ENCODE results near the gene GGPS1.
"Not testable (repeated sequence)": the region's sequence is repeated elsewhere in the genome, so short reads cannot be mapped to it uniquely, and the experiment has no call there.

- TF ChIP-seq TOX (CRISPR knock-in tag; IDR thresholded peaks at IDR 0.05; ENCODE audit: borderline replicate concordance); ZNF565 (CRISPR knock-in tag; conservative IDR thresholded peaks at IDR 0.05; ENCODE audit: low read depth); RARB (CRISPR knock-in tag; IDR thresholded peaks at IDR 0.05); PPARA (CRISPR knock-in tag; IDR thresholded peaks at IDR 0.05; ENCODE audit: borderline replicate concordance); ESRRG (CRISPR knock-in tag; IDR thresholded peaks at IDR 0.05); SNAI2 (CRISPR knock-in tag; IDR thresholded peaks at IDR 0.05); ZFP3 (CRISPR knock-in tag; IDR thresholded peaks at IDR 0.05); OSR1 (CRISPR knock-in tag; IDR thresholded peaks at IDR 0.05); ZFP30 (CRISPR knock-in tag; IDR thresholded peaks at IDR 0.05); ZNF70 (CRISPR knock-in tag; IDR thresholded peaks at IDR 0.05): not testable (repeated sequence)
- TF ChIP-seq, protein P1, sequence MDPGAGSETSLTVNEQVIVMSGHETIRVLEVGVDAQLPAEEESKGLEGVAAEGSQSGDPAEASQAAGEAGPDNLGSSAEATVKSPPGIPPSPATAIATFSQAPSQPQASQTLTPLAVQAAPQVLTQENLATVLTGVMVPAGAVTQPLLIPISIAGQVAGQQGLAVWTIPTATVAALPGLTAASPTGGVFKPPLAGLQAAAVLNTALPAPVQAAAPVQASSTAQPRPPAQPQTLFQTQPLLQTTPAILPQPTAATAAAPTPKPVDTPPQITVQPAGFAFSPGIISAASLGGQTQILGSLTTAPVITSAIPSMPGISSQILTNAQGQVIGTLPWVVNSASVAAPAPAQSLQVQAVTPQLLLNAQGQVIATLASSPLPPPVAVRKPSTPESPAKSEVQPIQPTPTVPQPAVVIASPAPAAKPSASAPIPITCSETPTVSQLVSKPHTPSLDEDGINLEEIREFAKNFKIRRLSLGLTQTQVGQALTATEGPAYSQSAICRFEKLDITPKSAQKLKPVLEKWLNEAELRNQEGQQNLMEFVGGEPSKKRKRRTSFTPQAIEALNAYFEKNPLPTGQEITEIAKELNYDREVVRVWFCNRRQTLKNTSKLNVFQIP (CRISPR knock-in tag; IDR thresholded peaks at IDR 0.05; ENCODE audit: borderline replicate concordance, low read depth) = not testable (repeated sequence)
- TF ChIP-seq, protein P2, sequence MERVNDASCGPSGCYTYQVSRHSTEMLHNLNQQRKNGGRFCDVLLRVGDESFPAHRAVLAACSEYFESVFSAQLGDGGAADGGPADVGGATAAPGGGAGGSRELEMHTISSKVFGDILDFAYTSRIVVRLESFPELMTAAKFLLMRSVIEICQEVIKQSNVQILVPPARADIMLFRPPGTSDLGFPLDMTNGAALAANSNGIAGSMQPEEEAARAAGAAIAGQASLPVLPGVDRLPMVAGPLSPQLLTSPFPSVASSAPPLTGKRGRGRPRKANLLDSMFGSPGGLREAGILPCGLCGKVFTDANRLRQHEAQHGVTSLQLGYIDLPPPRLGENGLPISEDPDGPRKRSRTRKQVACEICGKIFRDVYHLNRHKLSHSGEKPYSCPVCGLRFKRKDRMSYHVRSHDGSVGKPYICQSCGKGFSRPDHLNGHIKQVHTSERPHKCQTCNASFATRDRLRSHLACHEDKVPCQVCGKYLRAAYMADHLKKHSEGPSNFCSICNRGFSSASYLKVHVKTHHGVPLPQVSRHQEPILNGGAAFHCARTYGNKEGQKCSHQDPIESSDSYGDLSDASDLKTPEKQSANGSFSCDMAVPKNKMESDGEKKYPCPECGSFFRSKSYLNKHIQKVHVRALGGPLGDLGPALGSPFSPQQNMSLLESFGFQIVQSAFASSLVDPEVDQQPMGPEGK (CRISPR knock-in tag; IDR thresholded peaks at IDR 0.05; ENCODE audit: borderline replicate concordance) = not testable (repeated sequence)
Measured at GRCh38 chr1:235381955-235382739, 53.8 kb downstream of the GGPS1 start.
